Transverse colon (tissue), 4 donors: Measurements from ENCODE around the gene SYNJ1. TPM values are rescaled to one million over a fixed set of nuclear protein-coding genes. Genes with fewer than 3 reads are reported as not detected.

Experiments used
- DNase-seq: peaks from one replicate; pipeline ENCODE4 v3.0.0-alpha.2; 2019
- H3K27ac ChIP-seq, 4 donors: fragments of 200-600 bp; sonication (generic); 2 replicates each; pipeline ENCODE4 v1.5.1; 2016 to 2018; ENCODE audit warnings: inconsistent platforms in 4 of 4
- H3K27me3 ChIP-seq: fragments of 200-600 bp; sonication (generic); 2 replicates; pipeline ENCODE4 v1.5.1; 2017; ENCODE audit warnings: inconsistent platforms
- H3K36me3 ChIP-seq, 4 donors: fragments of 200-600 bp; sonication (generic); 2 replicates each; pipeline ENCODE4 v1.5.1; 2017 to 2019; ENCODE audit warnings: inconsistent platforms in 4 of 4
- H3K4me1 ChIP-seq, 4 donors: fragments of 200-600 bp; sonication (generic); 2 replicates each; pipeline ENCODE4 v1.5.1; 2017 to 2020; ENCODE audit warnings: inconsistent platforms in 4 of 4
- H3K4me3 ChIP-seq, 4 donors: fragments of 200-600 bp; sonication (generic); 1 replicate in 1 of 4; 2 replicates in 3 of 4; pipeline versions ENCODE4 v1.5.1 to v1.6.1; 2017 to 2019; ENCODE audit warnings: inconsistent platforms in 4 of 4
- H3K9me3 ChIP-seq, 2 donors: fragments of 200-600 bp; sonication (generic); 2 replicates each; pipeline ENCODE4 v1.5.1; 2017 to 2019; ENCODE audit warnings: inconsistent platforms in 2 of 2
- CTCF ChIP-seq, 5 experiments: fragments of 200-600 bp in 3 of 5; fragments of 450-650 bp in 2 of 5; sonication (generic) in 3 of 5; IDR thresholded peaks; 1 replicate in 2 of 5; 2 replicates in 3 of 5; pipeline ENCODE4 v1.5.1; 2016 to 2017; ENCODE audit warnings: antibody characterized with exemption in 5 of 5, inconsistent platforms in 3 of 5, mild to moderate bottlenecking in 2 of 5, moderate library complexity in 1 of 5
- EP300 ChIP-seq: sonication (generic); formaldehyde crosslinking; IDR thresholded peaks from one replicate; pipeline ENCODE4 v1.6.1; 2017; ENCODE audit warnings: antibody characterized with exemption, low read depth
- POLR2A ChIP-seq: fragments of 450-650 bp; IDR thresholded peaks from one replicate; pipeline ENCODE4 v1.6.1; 2016; ENCODE audit warnings: antibody characterized with exemption, mild to moderate bottlenecking, moderate library complexity
- POLR2AphosphoS5 ChIP-seq, 3 donors: sonication (generic); formaldehyde crosslinking; IDR thresholded peaks; one replicate each; pipeline ENCODE4 v1.6.1; 2016; ENCODE audit warnings: antibody characterized with exemption in 3 of 3
- whole genome bisulfite sequencing, 2 donors: methylation state at CpG; one replicate each; pipeline ENCODE4 v1.1.5; 2018; ENCODE audit warnings: low coverage in 1 of 2; 5-methylcytosine and 5-hydroxymethylcytosine counted together
- in situ Hi-C, 4 donors: fragments of 200-750 bp; cut with MboI; loops; one replicate each; pipeline versions ENCODE4 v1.15.0 to v1.15.1; 2017; ENCODE audit warnings: low sequenced_read_pairs in 3 of 4, low pct_ligation_motif_present in 1 of 4, low pct_unique_long_range_greater_than_20kb in 1 of 4
- intact Hi-C: fragments of 100-400 bp; cut with DNase I; formaldehyde crosslinking; loops from one replicate; pipeline ENCODE4 v1.15.1; 2023; ENCODE audit warnings: low total_unique reads
- total RNA-seq, 4 donors: library from RNA; depleted of rRNA; stranded (reverse); fragments of >200 nt; gene quantifications; one replicate each; pipeline ENCODE4 v1.1.0, GENCODE V29; 2016

The SYNJ1 gene
- total RNA-seq, 4 donors from 2014 or later, result 9.8 to 18.0 (median 15.9) TPM

GRCh38 chr21:32587120-32587519 lies 140.7 kb downstream of the SYNJ1 start:
- 74% methylated on average over 13 of the region's 13 CpGs; no CpG with 5 or more reads in 1 of the 2 donors for WGBS, 2 donors
- TF ChIP-seq CTCF (IDR thresholded peaks at IDR 0.05) (no peak), EP300 (no peak), POLR2AphosphoS5 (IDR thresholded peaks at IDR 0.05) (no peak), POLR2A (no peak)
- Histone ChIP-seq H3K9me3 (no peaks in the 10 kb centered on the region), H3K4me1 (no peaks in the 10 kb centered on the region), H3K27me3 (no peaks in the 10 kb centered on the region), H3K27ac (no peak overlapping the region), H3K36me3 (no peaks in the 10 kb centered on the region), H3K4me3 (no peak overlapping the region)
- intact Hi-C loops, result no loop called here
- no peak for DNase-seq
- in situ Hi-C loops, result no loop called here

GRCh38 chr21:32585970-32586369 lies 141.8 kb downstream of the SYNJ1 start:
- no peak for TF ChIP-seq EP300
- no peak for TF ChIP-seq POLR2AphosphoS5 (IDR thresholded peaks at IDR 0.05)
- no peak for TF ChIP-seq CTCF (IDR thresholded peaks at IDR 0.05)
- no peak overlapping the region for H3K27ac ChIP-seq
- 78 to 87% methylated on average over 9 of the region's 9 CpGs for WGBS, 2 donors
- intact Hi-C loops (no loop called here), in situ Hi-C loops (no loop called here)
- no peaks in the 10 kb centered on the region for H3K9me3 ChIP-seq
- H3K4me3 ChIP-seq, result no peak overlapping the region
- DNase-seq, result no peak
- H3K27me3 ChIP-seq, result no peaks in the 10 kb centered on the region
- H3K4me1 ChIP-seq, result no peaks in the 10 kb centered on the region
- H3K36me3 ChIP-seq, result no peaks in the 10 kb centered on the region

GRCh38 chr21:32585042-32585710 lies 142.6 kb downstream of the SYNJ1 start, which contains the start of gene TCP10L:
TCP10L (minus strand) TSS chr21:32585523; CDS start chr21:32584304, 1,219 bp downstream.
- TF ChIP-seq EP300 (no peak), POLR2AphosphoS5 (IDR thresholded peaks at IDR 0.05) (no peak), POLR2A (no peak), CTCF (IDR thresholded peaks at IDR 0.05) (no peak)
- no peaks in the 10 kb centered on the region for H3K9me3 ChIP-seq
- no peaks in the 10 kb centered on the region for H3K36me3 ChIP-seq
- no peaks in the 10 kb centered on the region for H3K27me3 ChIP-seq
- in situ Hi-C loops, result no loop called here
- H3K4me1 ChIP-seq, result no peaks in the 10 kb centered on the region
- no peak within 1 kb of the TSS for H3K4me3 ChIP-seq
- H3K27ac ChIP-seq, result no peak within 1 kb of the TSS
- DNase-seq, result no peak
- intact Hi-C loops, result no loop called here
- WGBS, 2 donors, result 78 to 83% methylated on average over 7 to 17 of the region's 17 CpGs

GRCh38 chr21:32584472-32584871 lies 143.3 kb downstream of the SYNJ1 start:
- in situ Hi-C loops (no loop called here), intact Hi-C loops (no loop called here)
- Histone ChIP-seq H3K27ac (no peak overlapping the region), H3K36me3 (no peaks in the 10 kb centered on the region), H3K27me3 (no peaks in the 10 kb centered on the region), H3K4me1 (no peaks in the 10 kb centered on the region), H3K9me3 (no peaks in the 10 kb centered on the region), H3K4me3 (no peak overlapping the region)
- no peak for TF ChIP-seq EP300
- TF ChIP-seq POLR2A, result no peak
- TF ChIP-seq POLR2AphosphoS5 (IDR thresholded peaks at IDR 0.05), result no peak
- no peak for TF ChIP-seq CTCF (IDR thresholded peaks at IDR 0.05)
- DNase-seq, result no peak
- 80% methylated on average over 8 of the region's 8 CpGs; no CpG with 5 or more reads in 1 of the 2 donors for WGBS, 2 donors
